Esophagus muscularis mucosa (tissue), 4 donors: ENCODE data around the gene POLR2C. TPM values are rescaled to one million over a fixed set of nuclear protein-coding genes. Genes with fewer than 3 reads are reported as not detected.

Source experiments
- DNase-seq: peaks from one replicate; pipeline ENCODE4 v3.0.0-alpha.2; 2017; ENCODE audit errors: extremely low spot score
- H3K27ac ChIP-seq, 4 donors: fragments of 200-600 bp; sonication (generic); replicated peaks in 1 of 4; 1 replicate in 3 of 4; 2 replicates in 1 of 4; pipeline ENCODE4 v1.5.1; 2016 to 2019; ENCODE audit warnings: mild to moderate bottlenecking in 1 of 4
- H3K27me3 ChIP-seq, 4 donors: fragments of 200-600 bp; sonication (generic); one replicate each; pipeline versions ENCODE4 v1.5.1 to v1.6.0; 2016 to 2019
- H3K36me3 ChIP-seq, 4 donors: fragments of 200-600 bp; sonication (generic); one replicate each; pipeline ENCODE4 v1.5.1; 2016 to 2019
- H3K4me1 ChIP-seq, 4 donors: fragments of 200-600 bp; sonication (generic); one replicate each; pipeline ENCODE4 v1.5.1; 2016 to 2019
- H3K4me3 ChIP-seq, 4 donors: fragments of 200-600 bp; sonication (generic); 1 replicate in 2 of 4; 2 replicates in 2 of 4; pipeline ENCODE4 v1.5.1; 2016 to 2019; ENCODE audit warnings: mild to moderate bottlenecking in 4 of 4, moderate library complexity in 1 of 4
- H3K9me3 ChIP-seq, 4 donors: fragments of 200-600 bp; sonication (generic); 1 replicate in 3 of 4; 2 replicates in 1 of 4; pipeline ENCODE4 v1.5.1; 2016 to 2019
- CTCF ChIP-seq, 3 experiments: fragments of 200-600 bp in 2 of 3; fragments of 450-650 bp in 1 of 3; sonication (generic) in 2 of 3; IDR thresholded peaks; one replicate each; pipeline ENCODE4 v1.5.1; 2017 to 2019; ENCODE audit warnings: antibody characterized with exemption in 3 of 3, mild to moderate bottlenecking in 2 of 3, moderate library complexity in 1 of 3
- EP300 ChIP-seq: sonication (generic); formaldehyde crosslinking; IDR thresholded peaks from one replicate; pipeline ENCODE4 v1.6.1; 2017; ENCODE audit warnings: antibody characterized with exemption
- POLR2A ChIP-seq: fragments of 450-650 bp; IDR thresholded peaks from one replicate; pipeline ENCODE4 v1.6.1; 2017; ENCODE audit warnings: antibody characterized with exemption, moderate library complexity, mild to moderate bottlenecking, low read depth
- POLR2AphosphoS5 ChIP-seq, 2 donors: sonication (generic); formaldehyde crosslinking; IDR thresholded peaks; one replicate each; pipeline ENCODE4 v1.6.1; 2017; ENCODE audit warnings: antibody characterized with exemption in 2 of 2
- WGBS: methylation state at CpG from one replicate; pipeline ENCODE4 v1.1.5; 2018; 5-methylcytosine and 5-hydroxymethylcytosine counted together
- intact Hi-C: fragments of 100-400 bp; cut with DNase I; formaldehyde crosslinking; loops from one replicate; pipeline ENCODE4 v1.15.1; 2023
- total RNA-seq, 4 donors: library from RNA; depleted of rRNA; stranded (reverse); fragments of >200 nt; gene quantifications; one replicate each; pipeline versions ENCODE4 v1.1.0 to v1.2.1, GENCODE V29; 2016

Gene POLR2C
- total RNA-seq, 4 donors from 2014 or later: 95.5 to 154 (median 107) TPM

DNA sequence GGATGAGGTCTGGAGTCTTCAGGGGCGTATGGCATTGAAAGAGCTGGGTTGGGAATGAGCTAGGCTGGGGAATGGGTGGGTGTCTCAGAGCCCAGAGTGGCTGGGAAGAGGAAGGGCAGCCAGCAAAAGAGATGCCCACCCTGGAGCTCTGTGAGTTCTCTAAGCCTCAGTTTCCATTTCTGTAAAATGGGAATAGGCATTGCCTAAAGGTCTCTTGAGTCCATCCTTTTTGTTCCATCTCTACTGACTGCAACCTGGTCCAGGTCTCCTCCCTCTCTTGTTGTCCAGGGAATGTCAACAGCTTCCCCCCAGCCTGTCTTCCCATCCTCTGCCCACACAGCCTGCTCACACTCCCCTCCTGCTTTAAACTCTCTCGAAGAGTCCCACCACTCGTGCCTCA is 54.3 kb downstream of the POLR2C start:
- 85% methylated on average over 3 of the region's 3 CpGs for WGBS
- intact Hi-C loops: loop anchor here (5.0 kb wide), 2 partner anchors 34 to 99 kb away; no protein-coding TSS in a partner anchor
- H3K4me1 ChIP-seq: peaks cover 0 to 7% (median 5%) of the 10 kb centered on the region in 4 donors

GRCh38 chr16:57517397-57518367 is 55.2 kb downstream of the POLR2C start:
- H3K4me3 ChIP-seq: no peak overlapping the region
- no peak for DNase-seq
- H3K4me1 ChIP-seq: peaks cover 0 to 7% (median 5%) of the 10 kb centered on the region in 4 donors
- H3K36me3 ChIP-seq: peaks cover 7 to 85% (median 56%) of the 10 kb centered on the region in 4 donors
- 85% methylated on average over 11 of the region's 31 CpGs for WGBS
- no peaks in the 10 kb centered on the region for H3K9me3 ChIP-seq
- intact Hi-C loops: loop anchor here (5.0 kb wide), 2 partner anchors 35 to 100 kb away; no protein-coding TSS in a partner anchor
- TF ChIP-seq CTCF (IDR thresholded peaks at IDR 0.05) (no peak), POLR2AphosphoS5 (IDR thresholded peaks at IDR 0.05) (no peak), POLR2A (no peak), EP300 (no peak)
- H3K27ac ChIP-seq: no peak overlapping the region
- H3K27me3 ChIP-seq: no peaks in the 10 kb centered on the region

More for the DNA sequence above, 54.3 kb downstream of the POLR2C start:
- TF ChIP-seq EP300 (no peak), POLR2A (no peak), POLR2AphosphoS5 (IDR thresholded peaks at IDR 0.05) (no peak), CTCF (IDR thresholded peaks at IDR 0.05) (no peak)
- Histone ChIP-seq H3K4me3 (no peak overlapping the region), H3K9me3 (no peaks in the 10 kb centered on the region), H3K27me3 (no peaks in the 10 kb centered on the region), H3K36me3 (peaks cover 7 to 88% (median 64%) of the 10 kb centered on the region in 4 donors), H3K27ac (no peak overlapping the region)
- DNase-seq: no peak

DNA sequence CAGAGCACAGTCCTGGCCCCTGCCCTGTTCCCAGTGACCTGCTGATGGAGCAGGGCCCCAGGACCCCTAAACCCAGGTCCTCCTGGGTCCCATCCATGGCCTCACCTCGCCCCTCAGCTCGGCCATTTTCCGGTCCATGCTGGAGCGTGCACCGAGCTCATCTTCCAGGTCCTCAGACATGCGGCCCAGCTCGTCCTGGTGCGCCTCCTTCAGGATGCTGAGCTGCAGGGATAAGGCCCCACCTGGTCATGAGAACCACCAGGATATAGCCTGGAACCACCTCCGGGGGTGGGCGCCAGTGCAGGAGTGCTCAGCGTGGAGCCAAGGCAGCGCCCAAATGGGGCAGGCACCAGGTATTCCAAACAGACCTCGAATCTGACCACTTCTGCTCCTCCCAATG is 56.0 kb downstream of the POLR2C start:
- H3K9me3 ChIP-seq: no peaks in the 10 kb centered on the region
- DNase-seq: no peak
- 91% methylated on average over 8 of the region's 13 CpGs for WGBS
- intact Hi-C loops: loop anchor here (5.0 kb wide), 2 partner anchors 36 to 101 kb away; no protein-coding TSS in a partner anchor
- H3K4me3 ChIP-seq: no peak overlapping the region
- peaks cover 0 to 7% (median 5%) of the 10 kb centered on the region in 4 donors for H3K4me1 ChIP-seq
- H3K27ac ChIP-seq: no peak overlapping the region
- peaks cover 7 to 77% (median 51%) of the 10 kb centered on the region in 4 donors for H3K36me3 ChIP-seq
- H3K27me3 ChIP-seq: no peaks in the 10 kb centered on the region
- TF ChIP-seq EP300 (no peak), POLR2AphosphoS5 (IDR thresholded peaks at IDR 0.05) (no peak), CTCF (IDR thresholded peaks at IDR 0.05) (no peak), POLR2A (no peak)

GRCh38 chr16:57518922-57519321 is 56.4 kb downstream of the POLR2C start:
- Histone ChIP-seq H3K4me1 (peaks cover 0 to 7% (median 5%) of the 10 kb centered on the region in 4 donors), H3K4me3 (no peak overlapping the region), H3K36me3 (peaks cover 7 to 73% (median 48%) of the 10 kb centered on the region in 4 donors), H3K27ac (no peak overlapping the region), H3K27me3 (no peaks in the 10 kb centered on the region), H3K9me3 (no peaks in the 10 kb centered on the region)
- WGBS: 90% methylated on average over 6 of the region's 6 CpGs
- intact Hi-C loops: loop anchor here (5.0 kb wide), 2 partner anchors 37 to 102 kb away; no protein-coding TSS in a partner anchor
- DNase-seq: no peak
- TF ChIP-seq POLR2AphosphoS5 (IDR thresholded peaks at IDR 0.05): no peak
- no peak for TF ChIP-seq POLR2A
- TF ChIP-seq EP300: no peak
- TF ChIP-seq CTCF (IDR thresholded peaks at IDR 0.05): no peak
